ENCODE measurements around the gene GNB1L.

The GNB1L gene

GRCh38 chr22:19772673-19773469, 81.8 kb downstream of the GNB1L start:
- no peak for DNase-seq

- DNase-seq: no peak
Observed at GRCh38 chr22:19772422-19772672, 82.3 kb downstream of the GNB1L start.

GRCh38 chr22:19770349-19771220, 84.1 kb downstream of the GNB1L start:
- no peak for DNase-seq

GRCh38 chr22:19769393-19769715, 85.3 kb downstream of the GNB1L start:
- DNase-seq: no peak

- no peak for DNase-seq
Observed at GRCh38 chr22:19767427-19768341, 87.0 kb downstream of the GNB1L start.

- DNase-seq: peak; percentile 71
Observed at GRCh38 chr22:19766511-19767426, 87.9 kb downstream of the GNB1L start.

GRCh38 chr22:19766240-19766510, 88.5 kb downstream of the GNB1L start:
- no peak for DNase-seq

- no peak for DNase-seq
Observed at GRCh38 chr22:19765477-19766239, 89.0 kb downstream of the GNB1L start.

- no peak for DNase-seq
Observed at GRCh38 chr22:19764636-19765476, 89.8 kb downstream of the GNB1L start.

GRCh38 chr22:19764299-19764593, 90.4 kb downstream of the GNB1L start:
- DNase-seq: no peak

- no peak for DNase-seq
Observed at GRCh38 chr22:19763458-19764298, 91.0 kb downstream of the GNB1L start.

- DNase-seq: no peak
Observed at GRCh38 chr22:19762568-19763457, 91.9 kb downstream of the GNB1L start.

- DNase-seq: no peak
Observed at GRCh38 chr22:19761725-19762567, 92.7 kb downstream of the GNB1L start.

- DNase-seq: no peak
Observed at GRCh38 chr22:19760951-19761724, 93.5 kb downstream of the GNB1L start.

GRCh38 chr22:19760058-19760950, 94.4 kb downstream of the GNB1L start, which contains the start of gene TBX1:
TSS of gene TBX1 (plus strand) at chr22:19760778. CDS start at chr22:19760844, 66 bp downstream.
- DNase-seq: no peak
